GM10266 (cell line): ENCODE data around the gene SHMT2.

Source experiments
- DNase-seq: peaks from one replicate; pipeline ENCODE4 v3.0.0; 2012; ENCODE audit errors: extremely low spot score
- TF ChIP-seq, protein P1 (sequence below): IDR thresholded peaks from 2 replicates; pipeline ENCODE4 v1.5.1; 2012; ENCODE audit warnings: mild to moderate bottlenecking, low read depth; ENCODE audit not compliant: control insufficient read depth, insufficient read depth; ENCODE audit errors: missing control alignments

Gene SHMT2

DNA sequence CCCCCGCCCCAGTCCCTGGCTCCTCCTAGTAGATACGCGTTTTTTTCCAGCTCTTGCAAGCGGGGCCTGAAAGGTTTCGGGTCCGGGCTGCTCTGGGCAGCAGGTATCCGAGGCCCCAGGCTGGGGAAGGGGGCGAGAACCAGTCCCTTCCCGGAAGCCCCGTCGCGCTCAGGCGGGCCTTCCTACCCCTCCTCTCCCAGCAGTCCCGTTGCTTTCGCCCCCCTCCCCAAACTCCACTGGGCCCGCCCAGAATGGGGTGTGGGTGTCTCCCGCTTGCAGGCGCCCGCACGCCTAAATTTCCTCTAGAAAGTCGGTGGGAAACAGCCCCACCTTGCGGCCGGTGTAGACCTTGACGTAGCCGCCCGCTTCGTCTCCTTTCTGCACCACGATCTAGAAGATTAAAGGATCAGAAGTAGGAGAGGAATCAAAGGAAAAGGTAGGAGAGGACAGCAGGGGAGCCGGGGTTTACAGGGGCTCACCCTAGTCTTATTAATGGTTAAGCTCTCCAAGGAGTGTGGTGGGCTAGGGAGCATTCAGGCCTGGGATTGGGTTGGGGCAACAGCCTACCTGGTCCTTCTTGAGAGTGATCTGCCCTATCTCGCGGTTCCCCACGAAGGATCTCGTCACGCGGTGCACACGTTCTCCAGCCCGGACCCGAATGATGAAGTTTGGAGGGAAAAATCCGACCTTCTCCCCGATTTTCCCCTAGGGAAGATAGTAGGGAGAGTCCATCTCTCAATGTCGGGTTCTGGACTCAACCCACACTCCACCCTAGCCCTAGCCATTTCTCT is 14.2 kb downstream of the SHMT2 start:
- peak; percentile 78 for DNase-seq

DNA sequence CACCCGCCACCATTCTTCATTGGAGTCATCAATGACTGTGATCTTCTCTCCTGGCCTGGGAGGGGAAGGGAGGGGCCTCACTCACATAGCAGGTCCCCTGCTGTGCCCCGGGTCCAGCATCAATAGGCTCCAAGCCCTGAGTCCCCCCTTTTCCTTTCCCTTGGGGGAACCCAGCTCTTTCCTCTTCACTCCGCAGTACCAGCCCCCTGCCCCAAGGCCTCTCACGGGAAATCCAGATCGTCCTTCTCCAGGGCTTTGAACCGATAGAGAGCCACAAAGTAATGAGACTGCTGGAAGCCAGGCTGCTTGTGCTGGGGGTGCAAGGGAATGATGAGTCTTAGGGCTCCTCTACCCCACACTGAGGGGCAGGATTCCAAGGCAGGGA is 14.8 kb downstream of the SHMT2 start:
- TF ChIP-seq, protein P1, sequence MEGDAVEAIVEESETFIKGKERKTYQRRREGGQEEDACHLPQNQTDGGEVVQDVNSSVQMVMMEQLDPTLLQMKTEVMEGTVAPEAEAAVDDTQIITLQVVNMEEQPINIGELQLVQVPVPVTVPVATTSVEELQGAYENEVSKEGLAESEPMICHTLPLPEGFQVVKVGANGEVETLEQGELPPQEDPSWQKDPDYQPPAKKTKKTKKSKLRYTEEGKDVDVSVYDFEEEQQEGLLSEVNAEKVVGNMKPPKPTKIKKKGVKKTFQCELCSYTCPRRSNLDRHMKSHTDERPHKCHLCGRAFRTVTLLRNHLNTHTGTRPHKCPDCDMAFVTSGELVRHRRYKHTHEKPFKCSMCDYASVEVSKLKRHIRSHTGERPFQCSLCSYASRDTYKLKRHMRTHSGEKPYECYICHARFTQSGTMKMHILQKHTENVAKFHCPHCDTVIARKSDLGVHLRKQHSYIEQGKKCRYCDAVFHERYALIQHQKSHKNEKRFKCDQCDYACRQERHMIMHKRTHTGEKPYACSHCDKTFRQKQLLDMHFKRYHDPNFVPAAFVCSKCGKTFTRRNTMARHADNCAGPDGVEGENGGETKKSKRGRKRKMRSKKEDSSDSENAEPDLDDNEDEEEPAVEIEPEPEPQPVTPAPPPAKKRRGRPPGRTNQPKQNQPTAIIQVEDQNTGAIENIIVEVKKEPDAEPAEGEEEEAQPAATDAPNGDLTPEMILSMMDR = no peak

More for the DNA sequence above, 14.2 kb downstream of the SHMT2 start:
- TF ChIP-seq, protein P1 = peak; percentile 89

DNA sequence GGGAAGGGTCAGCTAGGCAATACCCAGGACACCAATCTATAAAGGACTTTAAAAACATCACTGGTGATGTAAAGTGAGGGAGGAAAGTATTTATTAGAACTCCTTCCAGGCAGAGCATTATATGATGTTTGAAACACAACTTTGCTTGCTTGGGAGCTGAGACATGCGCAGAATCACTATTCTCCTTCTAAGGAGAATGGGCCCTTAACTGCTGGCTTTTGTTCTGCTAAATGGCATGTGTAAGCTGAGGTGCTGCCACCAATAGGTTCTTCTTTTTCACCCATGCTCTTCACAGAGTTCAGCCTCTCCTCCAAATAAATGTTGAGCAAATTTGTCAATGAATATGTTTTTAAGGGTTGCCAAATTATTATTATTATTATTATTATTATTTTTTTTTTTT is 17.5 kb downstream of the SHMT2 start:
- TF ChIP-seq, protein P1 = no peak
- no peak for DNase-seq

More for the DNA sequence above, 14.8 kb downstream of the SHMT2 start:
- no peak for DNase-seq

DNA sequence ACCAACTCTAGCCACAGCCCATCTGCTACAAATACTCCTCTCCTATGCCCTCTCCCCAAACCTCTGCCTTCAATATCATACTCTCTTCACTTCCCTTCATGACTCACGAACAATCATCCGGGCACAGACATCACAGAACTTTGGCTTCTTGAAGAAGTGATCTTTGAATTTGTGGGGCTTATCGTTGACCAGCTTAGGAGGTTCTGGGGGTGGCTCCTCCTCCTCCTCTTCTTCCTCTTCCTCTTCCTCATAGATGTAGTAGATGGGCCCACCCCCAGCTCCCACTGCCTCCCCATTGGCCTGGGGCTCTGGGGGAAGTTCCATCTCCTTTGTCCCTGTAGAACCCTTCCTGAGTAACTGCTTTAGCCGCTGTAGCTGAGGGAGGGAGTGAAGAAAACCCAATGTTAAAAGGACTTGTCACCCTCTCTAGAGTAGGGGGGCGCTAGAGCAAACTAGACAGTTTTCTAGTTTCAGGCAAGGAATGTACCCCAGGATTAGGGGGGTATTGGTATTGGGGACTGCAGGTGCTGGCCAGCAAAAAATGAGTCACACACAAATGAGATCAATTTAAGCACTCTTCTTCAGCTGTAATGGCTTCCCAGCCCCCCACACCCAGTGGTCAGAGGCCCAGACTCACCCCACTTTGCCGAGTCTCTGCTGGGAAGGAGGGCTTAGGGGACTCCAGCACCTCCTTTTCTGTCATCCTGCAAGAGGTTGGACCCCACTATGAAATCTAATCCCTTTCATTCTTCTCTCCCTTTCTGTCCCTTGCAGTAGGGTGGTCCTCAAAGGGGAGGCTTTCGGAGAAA is 19.6 kb downstream of the SHMT2 start:
- peak; percentile 12 for DNase-seq
- TF ChIP-seq, protein P1 = no peak

DNA sequence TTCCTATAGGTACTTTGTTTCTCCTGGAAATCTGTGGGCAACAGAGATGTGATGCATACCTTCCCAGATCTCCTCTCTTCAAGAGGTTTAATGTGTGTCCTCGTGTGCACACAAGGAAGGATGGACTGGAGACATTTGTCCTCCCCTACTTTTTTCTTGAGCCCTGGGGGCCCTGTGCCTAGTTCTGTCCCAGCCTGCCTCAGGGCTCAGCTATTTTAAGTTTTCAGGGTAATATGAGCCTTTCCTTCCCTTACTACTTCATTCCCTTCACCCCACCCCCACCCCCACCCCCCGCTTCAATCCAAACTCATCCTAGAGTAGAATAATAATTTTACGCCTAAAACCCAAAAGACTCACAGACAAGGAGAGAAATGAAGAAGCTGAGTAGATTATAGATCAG is 21.0 kb downstream of the SHMT2 start:
- DNase-seq = no peak

DNA sequence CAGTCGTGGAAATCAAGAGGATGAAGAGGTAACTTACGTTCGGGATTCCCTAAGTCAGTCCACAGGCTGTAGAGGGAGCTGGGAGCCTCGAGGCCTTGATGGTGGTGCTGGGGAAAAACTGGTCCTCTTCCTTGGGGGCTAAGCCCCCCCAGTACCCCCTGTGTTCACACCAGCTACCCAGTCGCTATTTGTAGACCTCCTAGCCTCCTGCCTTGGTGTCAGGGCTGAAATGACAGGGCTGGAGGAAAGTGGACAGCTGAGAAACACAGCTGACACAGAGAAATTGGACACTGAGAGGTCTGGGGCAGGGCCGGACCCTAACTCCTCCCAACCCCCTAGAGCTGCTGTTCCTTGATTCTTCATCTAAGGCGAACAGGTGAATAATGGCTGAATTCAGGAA is 21.4 kb downstream of the SHMT2 start, which contains the start of gene STAC3:
Gene STAC3, minus strand, starts transcription at position 232 of the 400 bp plus-strand sequence. CDS start 1,551 bp downstream, outside the sequence.
- TF ChIP-seq, protein P1 = no peak
- DNase-seq = no peak

More for the DNA sequence above, 21.0 kb downstream of the SHMT2 start:
- TF ChIP-seq, protein P1 = no peak
